Neural progenitor cell (in vitro differentiated cells): ENCODE data around the gene TSPAN18. TPM values are rescaled to one million over a fixed set of nuclear protein-coding genes. Genes with fewer than 3 reads are reported as not detected.

ENCODE experiments used
- DNase-seq: peaks from one replicate; pipeline ENCODE4 v3.0.0-alpha.2; 2016; ENCODE audit warnings: low spot score
- H2AFZ ChIP-seq: fragments of 200-600 bp; sonication (generic); replicated peaks from 2 replicates; pipeline ENCODE4 v1.6.1; 2016; ENCODE audit warnings: antibody characterized with exemption
- H3F3A ChIP-seq: fragments of 200-600 bp; sonication (generic); 2 replicates; pipeline ENCODE4 v1.6.1; 2016; ENCODE audit warnings: antibody characterized with exemption, low read depth
- H3K27ac ChIP-seq: fragments of 200-600 bp; sonication (generic); 2 replicates; pipeline ENCODE4 v1.5.1; 2016; ENCODE audit warnings: mild to moderate bottlenecking
- H3K27me3 ChIP-seq: fragments of 200-600 bp; sonication (generic); 2 replicates; pipeline ENCODE4 v1.6.1; 2016; ENCODE audit warnings: mild to moderate bottlenecking, moderate library complexity
- H3K36me3 ChIP-seq: fragments of 200-600 bp; sonication (generic); 2 replicates; pipeline ENCODE4 v1.5.1; 2016
- H3K4me1 ChIP-seq: fragments of 200-600 bp; sonication (generic); 2 replicates; pipeline ENCODE4 v1.6.1; 2016; ENCODE audit warnings: mixed run types
- H3K4me2 ChIP-seq: fragments of 200-600 bp; sonication (generic); 2 replicates; pipeline ENCODE4 v1.6.1; 2016
- H3K4me3 ChIP-seq: fragments of 200-600 bp; sonication (generic); 2 replicates; pipeline ENCODE4 v1.5.1; 2016
- H3K79me2 ChIP-seq: fragments of 200-600 bp; sonication (generic); 2 replicates; pipeline ENCODE4 v1.6.1; 2016; ENCODE audit warnings: low read depth
- H3K9ac ChIP-seq: fragments of 200-600 bp; sonication (generic); 2 replicates; pipeline ENCODE4 v1.6.1; 2016
- H3K9me3 ChIP-seq: fragments of 200-600 bp; sonication (generic); 2 replicates; pipeline ENCODE4 v1.5.1; 2016; ENCODE audit warnings: low read depth
- H4K20me1 ChIP-seq: fragments of 200-600 bp; sonication (generic); 2 replicates; pipeline ENCODE4 v1.6.1; 2016; ENCODE audit warnings: low read depth
- H3K27ac Mint-ChIP-seq: 3 replicates; pipeline ENCODE4 v1.8.0; 2021; ENCODE audit warnings: mixed read lengths
- H3K27me3 Mint-ChIP-seq: 2 replicates; pipeline ENCODE4 v1.8.0; 2022; ENCODE audit warnings: low read depth, mild to moderate bottlenecking, inconsistent platforms, moderate library complexity, mixed read lengths; ENCODE audit not compliant: insufficient read depth
- H3K36me3 Mint-ChIP-seq: 3 replicates; pipeline ENCODE4 v1.8.0; 2021; ENCODE audit warnings: mixed read lengths
- H3K4me1 Mint-ChIP-seq: 3 replicates; pipeline ENCODE4 v1.8.0; 2021; ENCODE audit warnings: mixed read lengths
- H3K4me3 Mint-ChIP-seq: 3 replicates; pipeline ENCODE4 v1.8.0; 2021; ENCODE audit warnings: mild to moderate bottlenecking, moderate library complexity, mixed read lengths
- H3K9me3 Mint-ChIP-seq: 3 replicates; pipeline ENCODE4 v1.8.0; 2020; ENCODE audit warnings: mixed read lengths
- EZH2 ChIP-seq: fragments of 200-600 bp; sonication (generic); IDR thresholded peaks from 2 replicates; pipeline ENCODE4 v1.6.1; 2017; ENCODE audit warnings: antibody characterized with exemption, mild to moderate bottlenecking, moderate library complexity
- EZH2phosphoT487 ChIP-seq: fragments of 200-600 bp; sonication (generic); IDR thresholded peaks from 2 replicates; pipeline ENCODE4 v1.6.1; 2017; ENCODE audit warnings: antibody characterized with exemption
- total RNA-seq: library from RNA; depleted of rRNA; stranded (reverse); fragments of >200 nt; gene quantifications from 2 replicates; pipeline ENCODE4 v1.2.3, GENCODE V29; 2015; ENCODE audit warnings: low replicate concordance
- TF ChIP-seq, protein P1 (sequence below): fragments of 200-600 bp; sonication (generic); IDR thresholded peaks from 2 replicates; pipeline ENCODE4 v1.5.1; 2017; ENCODE audit warnings: antibody characterized with exemption, mild to moderate bottlenecking

The TSPAN18 gene
- total RNA-seq, 1 donor from 2014 or later: 16.5 TPM

GRCh38 chr11:44920451-44920850 lies 193.7 kb downstream of the TSPAN18 start:
- Histone ChIP-seq H3K9me3 (no peaks in the 10 kb centered on the region), H3K4me1 (peaks cover 8% of the 10 kb centered on the region), H3K27ac (no peak overlapping the region), H3K36me3 (no peaks in the 10 kb centered on the region), H3K4me3 (no peak overlapping the region), H3K4me2 (no peak overlapping the region), H3K27me3 (no peaks in the 10 kb centered on the region), H4K20me1 (no peaks in the 10 kb centered on the region), H3F3A (no peaks in the 10 kb centered on the region), H3K79me2 (no peaks in the 10 kb centered on the region), H3K9ac (no peak overlapping the region), H2AFZ (no peak overlapping the region)
- no peak overlapping the region for H3K27ac Mint-ChIP-seq
- H3K9me3 Mint-ChIP-seq: no peaks in the 10 kb centered on the region
- no peak for DNase-seq
- no peak overlapping the region for H3K4me3 Mint-ChIP-seq
- TF ChIP-seq, protein P1, sequence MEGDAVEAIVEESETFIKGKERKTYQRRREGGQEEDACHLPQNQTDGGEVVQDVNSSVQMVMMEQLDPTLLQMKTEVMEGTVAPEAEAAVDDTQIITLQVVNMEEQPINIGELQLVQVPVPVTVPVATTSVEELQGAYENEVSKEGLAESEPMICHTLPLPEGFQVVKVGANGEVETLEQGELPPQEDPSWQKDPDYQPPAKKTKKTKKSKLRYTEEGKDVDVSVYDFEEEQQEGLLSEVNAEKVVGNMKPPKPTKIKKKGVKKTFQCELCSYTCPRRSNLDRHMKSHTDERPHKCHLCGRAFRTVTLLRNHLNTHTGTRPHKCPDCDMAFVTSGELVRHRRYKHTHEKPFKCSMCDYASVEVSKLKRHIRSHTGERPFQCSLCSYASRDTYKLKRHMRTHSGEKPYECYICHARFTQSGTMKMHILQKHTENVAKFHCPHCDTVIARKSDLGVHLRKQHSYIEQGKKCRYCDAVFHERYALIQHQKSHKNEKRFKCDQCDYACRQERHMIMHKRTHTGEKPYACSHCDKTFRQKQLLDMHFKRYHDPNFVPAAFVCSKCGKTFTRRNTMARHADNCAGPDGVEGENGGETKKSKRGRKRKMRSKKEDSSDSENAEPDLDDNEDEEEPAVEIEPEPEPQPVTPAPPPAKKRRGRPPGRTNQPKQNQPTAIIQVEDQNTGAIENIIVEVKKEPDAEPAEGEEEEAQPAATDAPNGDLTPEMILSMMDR: no peak
- no peak for TF ChIP-seq EZH2phosphoT487
- no peak for TF ChIP-seq EZH2
- H3K36me3 Mint-ChIP-seq: peaks cover 21% of the 10 kb centered on the region
- H3K4me1 Mint-ChIP-seq: peaks cover 14% of the 10 kb centered on the region
- peaks cover 10% of the 10 kb centered on the region for H3K27me3 Mint-ChIP-seq

- H3K4me1 ChIP-seq: peaks cover 13% of the 10 kb centered on the region
- no peak overlapping the region for H3K27ac ChIP-seq
- H3K9me3 ChIP-seq: no peaks in the 10 kb centered on the region
- H3K4me2 ChIP-seq: no peak overlapping the region
- DNase-seq: no peak
- H3K4me3 Mint-ChIP-seq: no peak overlapping the region
- peaks cover 11% of the 10 kb centered on the region for H3K27me3 Mint-ChIP-seq
- no peaks in the 10 kb centered on the region for H3K27me3 ChIP-seq
- H3K27ac Mint-ChIP-seq: no peak overlapping the region
- H3F3A ChIP-seq: peaks cover 8% of the 10 kb centered on the region
- no peaks in the 10 kb centered on the region for H3K9me3 Mint-ChIP-seq
- H4K20me1 ChIP-seq: peaks cover 15% of the 10 kb centered on the region
- H3K79me2 ChIP-seq: no peaks in the 10 kb centered on the region
- no peaks in the 10 kb centered on the region for H3K36me3 ChIP-seq
- no peak overlapping the region for H3K9ac ChIP-seq
- TF ChIP-seq EZH2: no peak
- no peak for TF ChIP-seq EZH2phosphoT487
- TF ChIP-seq, protein P1: no peak
- no peak overlapping the region for H2AFZ ChIP-seq
- peaks cover 17% of the 10 kb centered on the region for H3K36me3 Mint-ChIP-seq
- H3K4me1 Mint-ChIP-seq: peaks cover 24% of the 10 kb centered on the region
- no peak overlapping the region for H3K4me3 ChIP-seq
Observed at GRCh38 chr11:44923115-44923514, 196.4 kb downstream of the TSPAN18 start.

- Histone ChIP-seq H3K79me2 (no peaks in the 10 kb centered on the region), H3F3A (peaks cover 15% of the 10 kb centered on the region), H2AFZ (no peak overlapping the region), H3K9me3 (no peaks in the 10 kb centered on the region), H3K4me2 (no peak overlapping the region), H3K27me3 (no peaks in the 10 kb centered on the region), H4K20me1 (peaks cover 22% of the 10 kb centered on the region), H3K27ac (no peak overlapping the region), H3K36me3 (no peaks in the 10 kb centered on the region), H3K4me3 (no peak overlapping the region), H3K9ac (no peak overlapping the region), H3K4me1 (peaks cover 20% of the 10 kb centered on the region)
- H3K4me1 Mint-ChIP-seq: peaks cover 24% of the 10 kb centered on the region
- no peaks in the 10 kb centered on the region for H3K9me3 Mint-ChIP-seq
- DNase-seq: no peak
- peaks cover 17% of the 10 kb centered on the region for H3K36me3 Mint-ChIP-seq
- H3K4me3 Mint-ChIP-seq: no peak overlapping the region
- no peak for TF ChIP-seq EZH2phosphoT487
- TF ChIP-seq EZH2: no peak
- TF ChIP-seq, protein P1: no peak
- H3K27ac Mint-ChIP-seq: no peak overlapping the region
- peaks cover 11% of the 10 kb centered on the region for H3K27me3 Mint-ChIP-seq
Observed at GRCh38 chr11:44923806-44924205, 197.0 kb downstream of the TSPAN18 start.
